ENCODE results near the gene KCND2. TPM values are rescaled to one million over a fixed set of nuclear protein-coding genes. Genes with fewer than 3 reads are reported as not detected.

Gene KCND2
- polyA plus RNA-seq, 4 donors, result 1.5 to 12.5 (median 1.9) TPM

- no peak for DNase-seq (ENCODE audit: low read depth in 4 of 4, low spot score in 3 of 4)
Measured at GRCh38 chr7:120405652-120406051, 132.7 kb downstream of the KCND2 start.

- DNase-seq (ENCODE audit: low read depth in 4 of 4, low spot score in 3 of 4), result no peak
Measured at GRCh38 chr7:120407010-120407409, 134.0 kb downstream of the KCND2 start.

DNA sequence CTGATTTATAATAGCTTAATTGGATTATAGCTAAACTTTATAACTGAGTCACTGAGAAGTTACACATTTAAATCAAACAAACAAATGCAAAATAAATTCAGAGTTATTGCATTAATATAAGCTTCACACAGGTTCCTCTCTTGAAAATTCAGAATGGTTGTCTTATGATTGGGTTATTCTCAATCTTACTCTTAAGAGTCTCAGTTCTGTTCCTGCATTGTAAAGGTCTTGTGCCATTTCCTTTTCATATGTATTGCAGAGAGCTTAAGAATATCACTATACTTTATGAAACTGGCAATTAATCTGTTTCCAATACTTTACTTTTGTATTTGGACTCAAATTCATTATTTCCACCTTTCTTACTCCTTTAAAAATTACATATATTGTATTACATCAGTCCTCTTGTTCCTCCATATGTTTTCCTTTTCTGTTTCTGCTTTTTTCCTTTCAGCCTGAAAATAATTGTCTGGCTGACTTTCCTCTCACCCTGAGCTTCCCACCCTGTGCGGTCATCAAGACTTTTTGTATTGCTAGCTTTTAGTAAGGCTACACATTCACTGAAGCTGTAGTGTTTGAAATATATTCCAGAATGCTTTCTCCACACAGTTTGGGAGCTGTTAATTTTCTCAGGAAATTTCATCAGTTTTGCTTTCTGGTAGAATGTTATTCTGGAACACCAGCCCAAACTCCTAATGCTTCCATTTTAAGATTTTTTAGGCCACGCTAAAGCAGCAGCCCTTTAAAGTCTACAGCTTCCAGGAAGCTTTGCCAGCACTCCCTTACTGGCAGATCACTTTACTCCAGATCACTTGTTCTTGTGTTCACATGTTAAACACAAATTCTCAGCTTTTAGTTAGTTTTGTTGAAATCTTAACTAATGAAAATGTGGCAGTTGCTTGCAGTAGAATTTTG, 139.4 kb downstream of the KCND2 start:
- no peak for DNase-seq (ENCODE audit: low read depth in 4 of 4, low spot score in 3 of 4)

DNA sequence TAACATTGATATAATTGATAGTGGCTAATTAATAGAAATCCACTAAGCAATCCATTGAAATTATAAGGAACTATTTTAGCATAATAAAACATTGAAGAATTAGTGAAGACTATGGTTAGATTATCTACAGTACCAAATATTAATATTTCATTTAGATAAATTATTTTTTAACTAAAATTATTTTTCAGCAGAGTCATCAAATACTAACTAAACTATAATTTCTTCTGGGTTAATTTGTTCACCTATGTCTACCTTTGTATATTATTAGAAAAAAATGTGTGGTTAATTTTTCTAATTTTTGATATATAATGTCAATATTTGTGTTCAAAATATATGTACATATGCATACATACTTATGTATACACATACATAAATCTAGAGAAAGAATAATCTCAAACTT, 140.2 kb downstream of the KCND2 start:
- DNase-seq (ENCODE audit: low read depth in 4 of 4, low spot score in 3 of 4), result no peak

- no peak for DNase-seq (ENCODE audit: low read depth in 4 of 4, low spot score in 3 of 4)
Measured at GRCh38 chr7:120417244-120417979, 144.4 kb downstream of the KCND2 start.

DNA sequence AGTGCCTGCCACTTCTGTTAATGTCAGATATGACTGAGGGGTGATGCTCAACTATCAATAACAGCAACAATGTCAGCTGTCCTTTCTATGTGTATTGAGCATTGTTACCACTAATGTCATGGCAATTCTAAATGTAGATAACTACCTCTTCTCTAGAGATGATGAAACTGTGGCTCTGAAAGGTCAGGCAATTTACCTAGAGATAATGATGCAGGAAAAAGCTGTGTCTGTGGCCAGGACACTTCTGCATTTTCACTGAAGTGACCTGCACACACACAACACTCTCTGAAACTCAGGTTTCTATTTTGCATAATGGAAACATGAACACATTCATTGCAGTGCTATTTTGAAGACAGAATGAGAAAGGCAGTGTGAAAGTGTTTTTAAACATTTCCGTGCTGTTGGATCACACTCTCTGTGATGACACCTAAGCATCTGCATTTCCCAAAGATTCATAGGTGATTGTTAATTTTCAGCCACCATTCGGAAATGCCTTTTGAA, 148.2 kb downstream of the KCND2 start:
- no peak for DNase-seq (ENCODE audit: low read depth in 4 of 4, low spot score in 3 of 4)

- DNase-seq (ENCODE audit: low read depth in 4 of 4, low spot score in 3 of 4), result no peak
Measured at GRCh38 chr7:120431016-120431415, 158.0 kb downstream of the KCND2 start.

- no peak for DNase-seq (ENCODE audit: low read depth in 4 of 4, low spot score in 3 of 4)
Measured at GRCh38 chr7:120436487-120437060, 163.6 kb downstream of the KCND2 start.

DNA sequence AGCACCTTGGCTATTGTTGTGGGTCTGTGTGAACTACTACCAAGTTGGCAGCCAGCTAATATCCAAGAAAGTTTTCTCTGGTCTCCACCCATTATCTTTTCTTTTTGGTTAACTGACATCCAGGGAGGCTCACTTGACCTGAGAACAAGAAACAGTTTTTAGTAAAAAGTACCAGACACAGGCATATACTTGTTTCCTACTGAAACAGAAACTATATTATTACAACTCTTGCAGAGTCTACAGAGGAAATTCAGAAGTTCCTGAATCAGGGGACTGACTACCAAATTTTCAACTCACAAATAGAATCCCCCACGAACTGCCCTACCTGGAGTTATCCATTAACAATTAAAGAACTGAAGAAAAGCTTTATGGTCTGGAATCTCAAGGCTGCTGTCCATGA, 168.9 kb downstream of the KCND2 start:
- no peak for DNase-seq (ENCODE audit: low read depth in 4 of 4, low spot score in 3 of 4)

DNA sequence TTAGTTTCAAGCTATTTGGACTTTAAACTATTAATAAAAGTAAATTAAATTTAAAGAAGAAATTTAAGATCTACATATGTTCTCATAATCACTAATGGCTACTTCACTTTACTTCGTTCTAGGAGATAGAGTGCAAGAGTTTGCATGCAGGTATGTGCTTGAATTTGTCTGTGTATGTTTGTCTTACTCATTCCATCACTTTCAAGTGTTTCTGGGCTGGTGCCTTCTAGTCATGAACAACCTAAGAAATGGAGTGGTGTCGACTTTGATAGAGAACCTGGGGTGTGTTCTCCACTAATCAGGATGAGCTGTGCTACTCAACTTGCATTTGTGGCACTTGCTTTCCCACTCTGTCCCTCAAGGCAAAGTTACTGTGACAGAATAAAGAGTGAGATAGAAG, 169.9 kb downstream of the KCND2 start:
- no peak for DNase-seq (ENCODE audit: low read depth in 4 of 4, low spot score in 3 of 4)

DNA sequence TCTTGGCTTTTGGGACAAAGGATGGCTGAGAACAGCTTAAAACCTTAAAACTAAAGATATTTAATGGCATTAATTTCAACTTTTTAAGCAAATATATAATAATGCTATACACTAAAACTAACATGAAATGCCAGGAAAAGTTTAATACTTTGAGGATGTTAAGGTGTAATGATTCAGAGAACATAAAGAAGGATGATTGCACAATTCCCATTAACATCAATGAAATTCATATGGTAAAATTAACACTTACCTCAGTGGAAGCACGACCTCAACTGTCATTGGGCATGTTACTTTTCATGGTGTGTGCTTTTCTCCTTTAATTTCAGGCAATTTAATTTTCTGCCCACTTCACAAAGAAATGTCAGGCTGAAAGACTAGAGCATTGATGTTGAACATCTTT, 171.7 kb downstream of the KCND2 start:
- no peak for DNase-seq (ENCODE audit: low read depth in 4 of 4, low spot score in 3 of 4)

DNA sequence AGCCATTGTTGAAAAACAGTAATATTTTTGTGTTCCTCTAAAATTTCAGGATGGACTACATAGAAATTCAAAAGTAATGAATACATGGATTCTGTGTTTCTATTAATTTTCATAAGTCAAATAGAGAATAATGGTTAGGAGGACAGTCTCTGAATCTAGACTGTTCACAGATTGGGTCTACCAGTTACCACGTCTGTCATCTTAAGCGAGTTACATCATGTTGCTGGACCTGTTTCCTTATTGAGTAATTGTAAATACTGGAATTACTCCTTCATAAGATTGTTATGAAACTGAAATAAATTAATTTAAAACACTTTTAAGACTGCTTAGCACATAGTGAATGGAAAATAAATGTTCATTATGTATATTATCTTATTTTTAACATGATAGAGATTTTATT, 172.3 kb downstream of the KCND2 start:
- DNase-seq (ENCODE audit: low read depth in 4 of 4, low spot score in 3 of 4), result no peak

DNA sequence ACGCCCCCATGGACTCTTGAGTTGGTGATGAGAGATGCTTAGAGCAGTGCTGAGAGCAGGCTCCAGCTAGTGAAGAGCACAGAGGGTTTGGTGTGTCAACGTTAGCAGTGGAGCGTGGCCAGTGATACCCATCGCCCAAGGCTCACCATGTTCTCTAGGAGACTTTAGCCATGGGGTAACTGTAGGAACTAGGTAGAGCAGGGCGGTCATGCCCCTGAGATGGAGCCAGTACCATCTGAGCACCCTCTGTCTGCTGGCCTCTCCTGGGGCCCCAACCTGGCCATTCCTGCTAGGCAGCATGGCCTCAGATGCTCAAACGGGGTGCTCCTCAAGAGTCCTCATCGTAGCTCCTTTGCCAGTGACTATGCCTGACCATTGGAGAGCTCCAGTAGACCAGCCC, 179.7 kb downstream of the KCND2 start:
- DNase-seq (ENCODE audit: low read depth in 4 of 4, low spot score in 3 of 4), result no peak

DNA sequence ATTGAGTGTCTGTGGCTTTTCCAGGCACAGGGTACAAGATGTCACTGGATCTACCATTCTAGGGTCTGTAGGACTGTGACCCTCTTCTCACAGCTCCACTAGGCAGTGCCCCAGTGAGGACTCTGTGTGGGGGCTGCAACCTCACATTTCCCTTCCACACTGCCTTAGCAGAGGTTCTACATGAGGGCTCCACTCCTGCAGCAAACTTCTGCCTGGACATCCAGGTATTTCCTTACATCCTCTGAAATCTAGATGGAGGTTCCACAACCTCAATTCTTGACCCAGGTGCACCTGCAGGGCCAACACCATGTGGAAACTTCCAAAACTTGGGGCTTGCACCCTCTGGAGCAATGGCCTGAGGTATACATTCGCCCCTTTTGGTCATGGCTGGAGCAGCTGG, 183.7 kb downstream of the KCND2 start:
- DNase-seq (ENCODE audit: low read depth in 4 of 4, low spot score in 3 of 4), result no peak

DNA sequence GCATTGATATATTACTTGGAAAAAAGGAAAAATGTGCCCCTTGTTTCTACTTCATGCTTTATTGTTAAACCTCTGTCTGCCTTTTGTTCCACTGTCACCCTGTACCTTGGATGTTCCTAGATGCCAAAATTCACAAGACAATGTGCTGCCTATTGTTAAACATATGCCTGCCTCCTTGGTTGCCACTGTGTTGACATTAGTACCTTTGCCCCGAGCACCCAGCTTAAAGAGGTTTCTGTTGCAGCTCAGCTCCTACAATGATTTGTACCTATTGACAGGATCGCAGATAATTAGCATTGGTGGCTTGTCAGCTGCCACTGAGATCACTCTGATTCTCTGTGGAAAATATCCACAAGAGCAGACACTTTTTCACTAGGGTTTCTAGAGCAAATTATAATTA, 188.0 kb downstream of the KCND2 start:
- DNase-seq (ENCODE audit: low read depth in 4 of 4, low spot score in 3 of 4), result no peak

DNA sequence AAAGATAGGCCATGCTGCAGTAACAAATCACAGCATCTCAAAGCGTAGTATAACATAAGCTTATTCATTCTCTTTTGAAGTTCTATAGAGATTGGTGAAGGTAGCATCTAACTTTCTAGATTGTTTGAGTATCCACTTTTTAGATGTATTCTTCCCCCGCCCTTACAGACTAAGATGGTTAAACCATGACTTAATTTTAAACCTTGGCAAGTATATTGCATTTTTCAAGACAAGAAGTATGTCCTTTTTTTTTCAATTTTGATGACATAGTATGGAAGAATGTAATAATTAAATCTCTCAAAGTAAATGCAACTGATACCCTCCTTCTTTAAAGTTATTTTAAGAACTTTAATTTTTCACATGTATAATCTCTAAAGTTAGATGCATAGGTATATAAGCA, 190.0 kb downstream of the KCND2 start:
- no peak for DNase-seq (ENCODE audit: low read depth in 4 of 4, low spot score in 3 of 4)

DNA sequence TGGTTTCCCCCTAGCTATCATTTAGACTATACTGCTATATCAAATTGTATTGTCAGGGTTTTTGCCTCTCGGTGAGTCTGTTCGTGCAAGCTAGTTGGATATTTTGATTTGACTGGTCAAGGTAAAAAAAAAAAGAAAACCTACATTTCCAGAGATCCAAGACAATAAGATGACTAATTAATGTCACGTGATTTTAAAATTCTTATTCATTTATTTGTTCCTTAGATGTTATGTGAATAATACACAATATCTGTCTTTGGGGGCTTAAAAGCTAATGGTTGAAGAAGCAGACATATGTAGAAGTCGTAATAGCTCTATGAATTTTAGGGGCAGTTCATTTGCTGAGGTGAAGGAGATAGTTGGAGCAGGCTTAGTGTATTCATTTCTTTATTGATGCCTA, 191.1 kb downstream of the KCND2 start:
- DNase-seq (ENCODE audit: low read depth in 4 of 4, low spot score in 3 of 4), result no peak

DNA sequence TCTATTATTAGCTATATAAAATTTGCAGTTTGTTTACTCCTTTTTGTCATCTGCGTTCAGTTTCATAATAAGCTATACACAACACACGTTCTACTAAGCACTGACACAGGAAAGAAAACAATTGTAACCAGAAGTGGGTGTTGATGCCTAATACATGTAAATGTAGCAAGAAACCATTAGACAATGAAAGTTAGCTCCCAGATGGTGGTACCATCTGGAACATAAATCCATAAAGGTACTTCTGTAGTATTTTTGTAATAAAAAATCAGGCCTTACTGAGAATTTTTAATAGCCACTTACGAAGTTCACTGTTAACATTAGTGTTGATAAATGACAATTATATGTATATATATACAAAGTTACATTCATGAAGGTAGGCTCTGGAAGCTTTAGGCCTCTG, 194.7 kb downstream of the KCND2 start:
- DNase-seq (ENCODE audit: low read depth in 4 of 4, low spot score in 3 of 4), result no peak

GRCh38 chr7:120468611-120469010, 195.6 kb downstream of the KCND2 start:
- no peak for DNase-seq (ENCODE audit: low read depth in 4 of 4, low spot score in 3 of 4)

GRCh38 chr7:120472892-120473291, 199.9 kb downstream of the KCND2 start:
- DNase-seq (ENCODE audit: low read depth in 4 of 4, low spot score in 3 of 4), result no peak

GRCh38 chr7:120473352-120473751, 200.4 kb downstream of the KCND2 start:
- DNase-seq (ENCODE audit: low read depth in 4 of 4, low spot score in 3 of 4), result no peak
